ENCODE results near the gene NDUFB1. TPM values are rescaled to one million over a fixed set of nuclear protein-coding genes. Genes with fewer than 3 reads are reported as not detected.

NDUFB1 gene
- total and polyA plus RNA-seq, 2 of the 13 experiments (the other 11 are each of a cell fraction or from before 2014, with no cell fraction given): 181 to 281 TPM

GRCh38 chr14:92121670-92122350 lies at the start of gene NDUFB1, which contains the start of gene CPSF2 (continued):
- TF ChIP-seq ZNF770 (CRISPR knock-in tag; IDR thresholded peaks at IDR 0.05) (no peak), KAT8 (CRISPR knock-in tag; IDR thresholded peaks at IDR 0.05) (peak; percentile 79; the same call in 1 of the 2 replicates), ZNF281 (CRISPR knock-in tag; IDR thresholded peaks at IDR 0.05; ENCODE audit: borderline replicate concordance) (no peak), ZNF670 (CRISPR knock-in tag; IDR thresholded peaks at IDR 0.05; ENCODE audit: borderline replicate concordance) (peak; percentile 44; the same call in 1 of the 2 replicates), MZF1 (CRISPR knock-in tag; IDR thresholded peaks at IDR 0.05; ENCODE audit: borderline replicate concordance) (no peak), HOXA7 (CRISPR knock-in tag; IDR thresholded peaks at IDR 0.05) (no peak), TCF7L2 (IDR thresholded peaks at IDR 0.05; ENCODE audit: low read depth, low read length) (no peak), ZMAT5 (CRISPR knock-in tag; IDR thresholded peaks at IDR 0.05; ENCODE audit: borderline replicate concordance, low read depth) (no peak), TBL1XR1 (IDR thresholded peaks at IDR 0.05; ENCODE audit: borderline replicate concordance, low read length, partially characterized antibody) (no peak), ZNF383 (CRISPR knock-in tag; IDR thresholded peaks at IDR 0.05; ENCODE audit: borderline replicate concordance) (no peak), ZSCAN22 (CRISPR knock-in tag; IDR thresholded peaks at IDR 0.05) (no peak), SNAPC4 (CRISPR knock-in tag; IDR thresholded peaks at IDR 0.05) (no peak), ZNF784 (CRISPR knock-in tag; IDR thresholded peaks at IDR 0.05; ENCODE audit: borderline replicate concordance) (peak; percentile 75; the same call in 1 of the 2 replicates)

Data from HepG2 (cell line).